H1 (cell line): ENCODE results near the gene PACSIN2. TPM values are rescaled to one million over a fixed set of nuclear protein-coding genes. Genes with fewer than 3 reads are reported as not detected.

ENCODE experiments used
- ATF2 ChIP-seq: IDR thresholded peaks from 2 replicates; pipeline ENCODE4 v1.6.1; 2012; ENCODE audit warnings: low read length, inconsistent platforms
- BRCA1 ChIP-seq: IDR thresholded peaks from 2 replicates; pipeline ENCODE4 v1.6.1; 2012; ENCODE audit warnings: low read depth, low read length, improper control_type of control experiment
- CBX5 ChIP-seq: fragments of 300-800, 300-1000 bp; sonication (generic); IDR thresholded peaks from 2 replicates; pipeline ENCODE4 v1.7.1; 2016; ENCODE audit warnings: antibody characterized with exemption, low read length, low read depth
- CHD7 ChIP-seq: fragments of 300-600 bp; sonication (generic); IDR thresholded peaks from 2 replicates; pipeline ENCODE4 v1.7.1; 2012; ENCODE audit warnings: low read length, moderate library complexity, mild to moderate bottlenecking, inconsistent platforms; ENCODE audit not compliant: insufficient replicate concordance
- EGR1 ChIP-seq: IDR thresholded peaks from 2 replicates; pipeline ENCODE4 v1.6.1; 2011; ENCODE audit warnings: low read depth, low read length, borderline replicate concordance
- NRF1 ChIP-seq: IDR thresholded peaks from 2 replicates; pipeline ENCODE4 v1.6.1; 2011; ENCODE audit warnings: mild to moderate bottlenecking, low read depth, low read length, improper control_type of control experiment
- polyA plus RNA-seq, 7 experiments: library from polyadenylated mRNA; depleted of rRNA in 3 of 7; stranded (reverse) in 5 of 7; unstranded in 2 of 7; fragments of >200 nt in 5 of 7; fragments of 200-250 nt in 2 of 7; gene quantifications; 1 replicate in 5 of 7; 2 replicates in 1 of 7; 4 replicates in 1 of 7; pipeline versions ENCODE4 v1.2.1 to v1.2.3, GENCODE V29; 2011 to 2013; ENCODE audit warnings: missing spikeins in 2 of 7, mixed read lengths in 2 of 7
- total RNA-seq: library from RNA; stranded (reverse); fragmentation: NEBNext Ultra II Directional; extraction: Animal tissue kit (Norgen Biotek cat#: 25700); gene quantifications from 2 replicates; pipeline ENCODE4 v1.2.1, GENCODE V29; 2021

PACSIN2 gene
- total and polyA plus RNA-seq, 2 of the 8 experiments (the other 6 are each of a cell fraction or from before 2014, with no cell fraction given), result 44.8 to 64.2 TPM

GRCh38 chr22:43031617-43032016 is 16.7 kb upstream of the PACSIN2 start (continued):
- no peak for TF ChIP-seq CHD7
- TF ChIP-seq BRCA1, result no peak
- TF ChIP-seq CBX5, result no peak
- TF ChIP-seq NRF1, result no peak
- no peak for TF ChIP-seq ATF2
- TF ChIP-seq EGR1, result no peak
- TF ChIP-seq, all 59 proteins: peak for 0
